Spleen (tissue), 11 donors: ENCODE measurements around the gene SMARCA5. TPM values are rescaled to one million over a fixed set of nuclear protein-coding genes. Genes with fewer than 3 reads are reported as not detected.

Experiments used
- DNase-seq: peaks from one replicate; pipeline ENCODE4 v3.0.0-alpha.2; 2020
- H3K27ac ChIP-seq, 8 donors: fragments of 200-600 bp; sonication (generic) in 7 of 8; 1 replicate in 4 of 8; 2 replicates in 4 of 8; pipeline versions ENCODE4 v1.5.0 to v1.8.0; 2016 to 2021; ENCODE audit warnings: inconsistent platforms in 4 of 8, mild to moderate bottlenecking in 4 of 8, moderate library complexity in 1 of 8
- H3K27me3 ChIP-seq, 7 donors: fragments of 200-600 bp; sonication (generic) in 6 of 7; replicated peaks in 1 of 7; 1 replicate in 4 of 7; 2 replicates in 3 of 7; pipeline versions ENCODE4 v1.5.0 to v1.8.0; 2016 to 2021; ENCODE audit warnings: inconsistent platforms in 3 of 7, mild to moderate bottlenecking in 1 of 7
- H3K36me3 ChIP-seq, 6 donors: fragments of 200-600 bp; sonication (generic) in 5 of 6; 1 replicate in 4 of 6; 2 replicates in 2 of 6; pipeline versions ENCODE4 v1.5.0 to v1.8.0; 2016 to 2021; ENCODE audit warnings: inconsistent platforms in 2 of 6
- H3K4me1 ChIP-seq, 6 donors: fragments of 200-600 bp; sonication (generic) in 5 of 6; 1 replicate in 3 of 6; 2 replicates in 3 of 6; pipeline versions ENCODE4 v1.5.0 to v1.8.0; 2016 to 2021; ENCODE audit warnings: inconsistent platforms in 3 of 6
- H3K4me3 ChIP-seq, 8 donors: fragments of 200-600 bp; sonication (generic) in 7 of 8; 1 replicate in 4 of 8; 2 replicates in 4 of 8; pipeline versions ENCODE4 v1.5.0 to v1.8.0; 2016 to 2021; ENCODE audit warnings: inconsistent platforms in 4 of 8, mild to moderate bottlenecking in 4 of 8, moderate library complexity in 2 of 8
- H3K9me3 ChIP-seq, 8 donors: fragments of 200-600 bp; sonication (generic) in 7 of 8; 1 replicate in 4 of 8; 2 replicates in 4 of 8; pipeline versions ENCODE4 v1.5.0 to v1.8.0; 2016 to 2021; ENCODE audit warnings: inconsistent platforms in 4 of 8
- CTCF ChIP-seq, 11 experiments: fragments of 200-600 bp in 7 of 11; fragments of 450-650 bp in 4 of 11; sonication (generic) in 4 of 11; IDR thresholded peaks in 8 of 11; conservative IDR thresholded peaks in 3 of 11; 1 replicate in 7 of 11; 2 replicates in 4 of 11; pipeline versions ENCODE4 v1.4.0 to v1.8.0; 2016 to 2021; ENCODE audit warnings: antibody characterized with exemption in 11 of 11, inconsistent platforms in 4 of 11, mild to moderate bottlenecking in 1 of 11
- POLR2A ChIP-seq, 3 donors: fragments of 450-650 bp; IDR thresholded peaks; one replicate each; pipeline ENCODE4 v1.5.1; 2017; ENCODE audit warnings: antibody characterized with exemption in 3 of 3, mild to moderate bottlenecking in 1 of 3
- POLR2AphosphoS5 ChIP-seq, 3 donors: sonication (generic); formaldehyde crosslinking; IDR thresholded peaks; one replicate each; pipeline ENCODE4 v1.5.1; 2017; ENCODE audit warnings: antibody characterized with exemption in 3 of 3
- WGBS, 5 donors: extraction: QIAGEN DNeasy Blood & Tissue Kit in 3 of 5; methylation state at CpG; one replicate each; pipeline versions ENCODE4 v1.1.5 to v1.1.7; 2013 to 2018; 5-methylcytosine and 5-hydroxymethylcytosine counted together
- intact Hi-C: fragments of 100-400 bp; cut with DNase I; formaldehyde crosslinking; loops from one replicate; pipeline ENCODE4 v1.15.0; 2023; ENCODE audit warnings: low total_unique reads
- polyA plus RNA-seq, 3 donors: library from polyadenylated mRNA; stranded (reverse); fragments of 200-250 nt; gene quantifications; one replicate each; pipeline ENCODE4 v1.2.1, GENCODE V29; 2013
- total RNA-seq, 7 donors: library from RNA; depleted of rRNA in 3 of 7; stranded (reverse); fragments of >200 nt in 3 of 7; fragmentation: NEBNext Ultra II Directional in 4 of 7; extraction: Animal tissue kit (Norgen Biotek cat#: 25700) in 4 of 7; gene quantifications; one replicate each; pipeline versions ENCODE4 v1.1.0 to v1.2.1, GENCODE V29; 2016 to 2021
- donor health status: healthy with polysubstance abuse.
- donor health status: DM: no; HTN: no; CAD: no; lungs with moderate emphysema.
- donor health status: DM: no; HTN: no; CAD: no.
- donor health status: Bipolar disorder and iron deficiency.
- donor health status: healthy.
- donor health status: DM: no; HTN: no; CAD: no.
- donor health status: DM: yes; HTN: yes; CAD: no.

Gene SMARCA5
- total and polyA plus RNA-seq, 10 donors, result 10.6 to 47.7 (median 42.6) TPM

DNA sequence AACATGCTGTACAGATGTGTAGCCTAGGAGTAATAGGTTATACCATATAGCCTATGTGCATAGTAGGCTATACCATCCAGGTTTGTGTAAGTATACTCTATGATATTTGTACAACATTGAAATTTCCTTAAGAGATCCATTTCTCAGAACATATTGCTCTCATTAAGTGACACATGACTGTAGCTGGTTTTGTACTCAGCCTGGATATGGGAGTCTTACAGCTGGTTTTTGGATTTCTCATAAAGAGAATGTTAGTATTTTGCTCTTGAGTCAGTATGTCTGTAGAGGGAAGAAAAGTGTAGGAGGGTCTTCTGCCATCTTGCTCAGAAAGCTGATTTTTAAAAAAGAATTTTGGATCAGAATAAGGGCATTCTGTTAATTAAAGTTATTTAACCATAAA, 85.3 kb downstream of the SMARCA5 start:
- no peak for DNase-seq
- intact Hi-C loops, result no loop called here
- H3K27me3 ChIP-seq, result no peaks in the 10 kb centered on the region
- H3K27ac ChIP-seq, result no peak overlapping the region
- H3K4me1 ChIP-seq, result no peaks in the 10 kb centered on the region
- H3K36me3 ChIP-seq, result no peaks in the 10 kb centered on the region
- TF ChIP-seq POLR2AphosphoS5 (IDR thresholded peaks at IDR 0.05) (no peak), POLR2A (IDR thresholded peaks at IDR 0.05) (no peak), CTCF (IDR thresholded peaks at IDR 0.05 in 8 of 11, conservative IDR thresholded peaks at IDR 0.05 in 3 of 11) (no peak)
- peaks cover 0 to 2% (median 0%) of the 10 kb centered on the region in 8 donors for H3K9me3 ChIP-seq
- H3K4me3 ChIP-seq, result no peak overlapping the region

DNA sequence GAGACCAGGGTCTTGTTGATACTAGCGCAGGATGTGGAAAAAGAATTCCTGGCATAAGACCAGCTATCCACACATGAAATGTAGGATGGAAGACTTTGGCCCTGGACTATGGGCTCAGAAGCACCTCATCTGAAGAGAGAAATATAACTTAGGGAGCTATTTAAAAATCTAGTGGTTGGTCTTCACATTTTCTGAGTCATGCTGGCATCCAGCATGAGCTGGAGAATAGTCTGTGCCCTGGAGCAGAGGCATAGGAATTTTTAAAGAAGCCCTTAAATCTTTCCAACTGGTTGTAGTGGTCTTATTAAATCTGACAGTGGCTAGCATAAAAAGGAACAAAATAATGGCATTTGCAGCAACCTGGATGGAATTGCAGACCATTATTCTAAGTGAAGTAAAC, 86.3 kb downstream of the SMARCA5 start:
- H3K9me3 ChIP-seq, result peaks cover 0 to 1% (median 0%) of the 10 kb centered on the region in 8 donors

GRCh38 chr4:143606480-143606879, 93.0 kb downstream of the SMARCA5 start:
- TF ChIP-seq POLR2A (IDR thresholded peaks at IDR 0.05) (no peak), POLR2AphosphoS5 (IDR thresholded peaks at IDR 0.05) (no peak), CTCF (IDR thresholded peaks at IDR 0.05 in 8 of 11, conservative IDR thresholded peaks at IDR 0.05 in 3 of 11) (no peak)
- WGBS, 5 donors, result 66 to 82% (median 76%) methylated on average over 3 of the region's 3 CpGs
- H3K27ac ChIP-seq, result no peak overlapping the region
- H3K36me3 ChIP-seq, result no peaks in the 10 kb centered on the region
- intact Hi-C loops, result no loop called here
- H3K9me3 ChIP-seq, result peaks cover 0 to 15% (median 13%) of the 10 kb centered on the region in 8 donors
- no peak overlapping the region for H3K4me3 ChIP-seq
- no peak for DNase-seq
- no peaks in the 10 kb centered on the region for H3K27me3 ChIP-seq
- H3K4me1 ChIP-seq, result no peaks in the 10 kb centered on the region

More for the DNA sequence above, 86.3 kb downstream of the SMARCA5 start:
- WGBS, 5 donors, result 89 to 100% (median 94%) methylated on average over 1 of the region's 1 CpG
- intact Hi-C loops, result no loop called here
- no peak for TF ChIP-seq POLR2A (IDR thresholded peaks at IDR 0.05)
- no peak for TF ChIP-seq CTCF (IDR thresholded peaks at IDR 0.05 in 8 of 11, conservative IDR thresholded peaks at IDR 0.05 in 3 of 11)
- TF ChIP-seq POLR2AphosphoS5 (IDR thresholded peaks at IDR 0.05), result no peak
- no peaks in the 10 kb centered on the region for H3K36me3 ChIP-seq
- H3K27ac ChIP-seq, result no peak overlapping the region
- no peak overlapping the region for H3K4me3 ChIP-seq
- H3K27me3 ChIP-seq, result no peaks in the 10 kb centered on the region
- DNase-seq, result no peak
- no peaks in the 10 kb centered on the region for H3K4me1 ChIP-seq

Other genes starting within 250 kb of the SMARCA5 start
- gene GAB1, start 176.8 kb upstream of the SMARCA5 start, total RNA-seq, result 10 to 100 TPM; 21.6 to 53.6 (median 33.1) TPM
- gene GAB1, start 176.8 kb upstream of the SMARCA5 start, polyA plus RNA-seq, result 1 to 10 TPM; 1.6 to 4.7 (median 3.1) TPM
- gene FREM3, start 187.0 kb downstream of the SMARCA5 start, total RNA-seq, result not detected
- not detected for gene FREM3, start 187.0 kb downstream of the SMARCA5 start, polyA plus RNA-seq